Naive thymus-derived CD4-positive, alpha-beta T cell (primary cell): Measurements from ENCODE around the gene DYNC1LI2. TPM values are rescaled to one million over a fixed set of nuclear protein-coding genes. Genes with fewer than 3 reads are reported as not detected.

ENCODE experiments used
- ATAC-seq: fragments of 150-1000 bp; cut with Tn5 transposase; 2 replicates; pipeline ENCODE4 v1.10.0; 2021; ENCODE audit warnings: mild to moderate bottlenecking, moderate library complexity
- CTCF ChIA-PET: fragments of 350-600 bp; sonication (Branson Sonifier 250); formaldehyde crosslinking; loops from one replicate; lab custom pipeline; 2021; ENCODE audit warnings: antibody characterized with exemption; lab: Charles Lee
- POLR2A ChIA-PET: fragments of 350-600 bp; sonication (Branson Sonifier 250); formaldehyde crosslinking; loops from one replicate; lab custom pipeline; 2021; ENCODE audit warnings: antibody characterized with exemption, inconsistent platforms; lab: Charles Lee
- DNase-seq, 9 donors: peaks; one replicate each; pipeline versions ENCODE4 v3.0.0 to v3.0.0-alpha.2; 2020 to 2022; ENCODE audit warnings: mixed read lengths in 1 of 9
- H3K27ac ChIP-seq: one replicate; pipeline ENCODE4 v1.7.0; 2013; ENCODE audit warnings: mild to moderate bottlenecking, low read depth, low read length, moderate library complexity
- H3K27me3 ChIP-seq, 2 donors: one replicate each; pipeline ENCODE4 v1.7.0; 2013; ENCODE audit warnings: low read length in 2 of 2, mild to moderate bottlenecking in 2 of 2, moderate library complexity in 2 of 2; ENCODE audit not compliant: control insufficient read depth in 2 of 2, insufficient read depth in 2 of 2
- H3K36me3 ChIP-seq, 3 experiments: 1 replicate in 2 of 3; 2 replicates in 1 of 3; pipeline ENCODE4 v1.7.0; 2013; ENCODE audit warnings: low read length in 3 of 3, mild to moderate bottlenecking in 3 of 3, moderate library complexity in 1 of 3; ENCODE audit not compliant: insufficient read depth in 3 of 3, control insufficient read depth in 2 of 3
- H3K4me1 ChIP-seq, 2 donors: one replicate each; pipeline ENCODE4 v1.7.0; 2013; ENCODE audit warnings: low read length in 2 of 2, mild to moderate bottlenecking in 2 of 2, moderate library complexity in 1 of 2; ENCODE audit not compliant: control insufficient read depth in 2 of 2, insufficient read depth in 2 of 2
- H3K4me3 ChIP-seq: 2 replicates; pipeline ENCODE4 v1.7.0; 2013; ENCODE audit warnings: mild to moderate bottlenecking, low read length
- H3K9me3 ChIP-seq, 3 experiments: 1 replicate in 2 of 3; 2 replicates in 1 of 3; pipeline ENCODE4 v1.7.0; 2013; ENCODE audit warnings: low read length in 3 of 3; ENCODE audit not compliant: control insufficient read depth in 2 of 3
- H3K27ac Mint-ChIP-seq, 9 donors: one replicate each; pipeline ENCODE4 v1.8.0; 2020 to 2022; ENCODE audit warnings: mixed read lengths in 9 of 9, mild to moderate bottlenecking in 8 of 9, moderate library complexity in 5 of 9, inconsistent platforms in 2 of 9
- H3K27me3 Mint-ChIP-seq, 5 donors: one replicate each; pipeline ENCODE4 v1.8.0; 2021 to 2022; ENCODE audit warnings: mixed read lengths in 5 of 5, mild to moderate bottlenecking in 1 of 5
- H3K36me3 Mint-ChIP-seq, 5 donors: one replicate each; pipeline ENCODE4 v1.8.0; 2020 to 2022; ENCODE audit warnings: mixed read lengths in 5 of 5, mild to moderate bottlenecking in 3 of 5, inconsistent platforms in 1 of 5
- H3K4me1 Mint-ChIP-seq, 7 donors: one replicate each; pipeline ENCODE4 v1.8.0; 2020 to 2022; ENCODE audit warnings: mixed read lengths in 7 of 7, mild to moderate bottlenecking in 3 of 7, inconsistent platforms in 1 of 7
- H3K4me3 Mint-ChIP-seq, 10 donors: one replicate each; pipeline ENCODE4 v1.8.0; 2020 to 2022; ENCODE audit warnings: mild to moderate bottlenecking in 10 of 10, mixed read lengths in 10 of 10, moderate library complexity in 6 of 10, inconsistent platforms in 2 of 10
- H3K9me3 Mint-ChIP-seq, 11 donors: one replicate each; pipeline ENCODE4 v1.8.0; 2020 to 2022; ENCODE audit warnings: mixed read lengths in 11 of 11, mild to moderate bottlenecking in 4 of 11, inconsistent platforms in 1 of 11, moderate library complexity in 1 of 11
- intact Hi-C, 2 donors: fragments of 100-400 bp; cut with micrococcal nuclease; formaldehyde crosslinking; loops; one replicate each; pipeline ENCODE4 v1.15.1; 2023
- polyA plus RNA-seq, 2 donors: library from polyadenylated mRNA; unstranded; fragments of 300-500 nt; fragmentation: Illumina TruSeq; gene quantifications; one replicate each; pipeline ENCODE4 v1.2.3, GENCODE V29; 2021
- total RNA-seq, 6 experiments: library from RNA in 5 of 6; stranded (reverse) in 5 of 6; gene quantifications; 1 replicate in 5 of 6; 2 replicates in 1 of 6; pipeline ENCODE4 v1.2.3 and lab custom pipeline; 2021 to 2026

The DYNC1LI2 gene
- total and polyA plus RNA-seq, 7 experiments from 2014 or later, result 23.2 to 85.7 (median 77.5) TPM

DNA sequence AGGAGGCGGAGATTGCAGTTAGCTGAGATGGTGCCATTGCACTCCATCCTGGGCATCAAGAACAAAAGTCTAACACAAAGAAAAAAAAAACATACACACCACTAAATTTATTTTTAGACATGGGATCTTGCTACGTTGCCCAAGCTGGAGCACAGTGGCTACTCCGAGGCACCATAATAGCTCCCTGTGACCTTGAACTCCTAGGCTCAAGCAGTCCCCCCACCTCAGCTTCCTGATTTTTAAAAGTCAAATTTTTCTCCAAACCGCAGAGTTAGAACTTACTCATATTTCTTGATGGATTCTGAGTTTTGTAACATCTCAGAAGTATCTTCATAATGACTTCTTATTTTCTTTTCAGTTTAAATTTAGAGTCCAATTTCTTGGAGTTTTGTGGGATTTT, 58.3 kb downstream of the DYNC1LI2 start:
- Mint-ChIP-seq H3K4me3 (no peak overlapping the region), H3K27me3 (peaks cover 0 to 50% (median 9%) of the 10 kb centered on the region in 5 donors), H3K27ac (no peak overlapping the region), H3K9me3 (no peaks in the 10 kb centered on the region), H3K4me1 (peaks cover 6 to 16% (median 11%) of the 10 kb centered on the region in 7 donors), H3K36me3 (peaks cover 0 to 1% (median 0%) of the 10 kb centered on the region in 5 donors)
- Histone ChIP-seq H3K4me1 (peaks cover 5 to 10% of the 10 kb centered on the region in 2 donors), H3K27me3 (no peaks in the 10 kb centered on the region), H3K9me3 (no peaks in the 10 kb centered on the region), H3K36me3 (no peaks in the 10 kb centered on the region), H3K27ac (no peak overlapping the region), H3K4me3 (no peak overlapping the region)
- DNase-seq (no peak), ATAC-seq (no peak)
- ChIA-PET CTCF (no interaction called here), POLR2A (no interaction called here)
- intact Hi-C loops, result no loop called here

DNA sequence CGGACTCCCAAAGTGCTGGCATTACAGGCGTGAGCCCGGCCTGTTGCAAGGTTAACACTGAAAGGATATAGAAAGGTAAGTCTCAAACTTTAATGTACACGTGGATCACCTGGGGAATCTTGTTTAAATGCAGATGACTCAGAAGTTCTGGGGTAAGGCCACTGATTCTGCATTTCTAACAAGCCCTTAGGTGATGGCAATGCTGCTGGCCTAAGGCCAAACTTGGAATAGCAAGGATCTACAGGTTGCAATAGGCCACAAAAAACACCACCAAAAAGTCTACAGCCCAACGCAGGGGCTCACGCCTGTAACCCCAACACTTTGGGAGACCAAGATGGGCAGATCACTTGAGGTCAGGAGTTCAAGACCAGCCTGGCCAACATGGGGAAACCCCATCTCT, 59.1 kb downstream of the DYNC1LI2 start:
- Mint-ChIP-seq H3K27me3 (peaks cover 0 to 42% (median 9%) of the 10 kb centered on the region in 5 donors), H3K4me1 (peaks cover 6 to 14% (median 10%) of the 10 kb centered on the region in 7 donors), H3K9me3 (no peaks in the 10 kb centered on the region), H3K36me3 (peaks cover 0 to 1% (median 0%) of the 10 kb centered on the region in 5 donors), H3K27ac (no peak overlapping the region), H3K4me3 (no peak overlapping the region)
- CTCF ChIA-PET, result interaction anchor here (0.7 kb wide), 1 partner anchor 40 kb away, joined by 3 read pairs; no protein-coding TSS in a partner anchor
- H3K27ac ChIP-seq, result no peak overlapping the region
- H3K36me3 ChIP-seq, result no peaks in the 10 kb centered on the region
- ATAC-seq (no peak), DNase-seq (no peak)
- POLR2A ChIA-PET, result no interaction called here
- H3K4me3 ChIP-seq, result no peak overlapping the region
- intact Hi-C loops, result no loop called here
- H3K4me1 ChIP-seq, result peaks cover 5 to 10% of the 10 kb centered on the region in 2 donors
- H3K9me3 ChIP-seq, result no peaks in the 10 kb centered on the region
- H3K27me3 ChIP-seq, result no peaks in the 10 kb centered on the region

DNA sequence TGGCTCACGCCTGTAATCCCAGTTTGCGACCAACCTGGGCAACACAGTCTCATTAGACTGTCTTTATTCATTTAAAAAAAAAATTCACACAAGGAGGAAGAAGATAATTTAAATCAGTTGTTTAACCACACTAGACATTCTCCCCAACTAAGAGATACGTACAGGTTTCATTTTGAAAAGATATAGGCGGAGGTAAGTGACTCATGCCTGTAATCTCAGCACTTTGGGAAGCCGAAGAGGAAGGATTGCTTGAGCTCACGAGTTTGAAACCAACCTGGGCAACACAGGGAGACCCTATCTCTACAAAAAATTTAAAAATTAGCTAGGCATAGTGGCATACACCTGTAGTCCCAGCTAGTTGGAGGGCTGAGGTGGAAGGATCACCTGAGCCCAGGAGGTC, 60.2 kb downstream of the DYNC1LI2 start:
- no peak overlapping the region for H3K27ac ChIP-seq
- POLR2A ChIA-PET, result interaction anchor here (0.7 kb wide), 1 partner anchor 298 kb away, joined by 3 read pairs; no protein-coding TSS in a partner anchor
- no peak for ATAC-seq
- intact Hi-C loops, result no loop called here
- peaks cover 5 to 10% of the 10 kb centered on the region in 2 donors for H3K4me1 ChIP-seq
- peaks cover 6 to 12% (median 10%) of the 10 kb centered on the region in 7 donors for H3K4me1 Mint-ChIP-seq
- no peak overlapping the region for H3K27ac Mint-ChIP-seq
- peaks cover 0 to 1% (median 0%) of the 10 kb centered on the region in 5 donors for H3K36me3 Mint-ChIP-seq
- H3K4me3 Mint-ChIP-seq, result no peak overlapping the region
- no peaks in the 10 kb centered on the region for H3K9me3 Mint-ChIP-seq
- peaks cover 0 to 39% (median 9%) of the 10 kb centered on the region in 5 donors for H3K27me3 Mint-ChIP-seq
- no peaks in the 10 kb centered on the region for H3K9me3 ChIP-seq
- H3K27me3 ChIP-seq, result no peaks in the 10 kb centered on the region
- CTCF ChIA-PET, result interaction anchor here (0.7 kb wide), 1 partner anchor 18 kb away, joined by 8 read pairs; no protein-coding TSS in a partner anchor
- H3K4me3 ChIP-seq, result no peak overlapping the region
- no peaks in the 10 kb centered on the region for H3K36me3 ChIP-seq
- DNase-seq, result no peak

DNA sequence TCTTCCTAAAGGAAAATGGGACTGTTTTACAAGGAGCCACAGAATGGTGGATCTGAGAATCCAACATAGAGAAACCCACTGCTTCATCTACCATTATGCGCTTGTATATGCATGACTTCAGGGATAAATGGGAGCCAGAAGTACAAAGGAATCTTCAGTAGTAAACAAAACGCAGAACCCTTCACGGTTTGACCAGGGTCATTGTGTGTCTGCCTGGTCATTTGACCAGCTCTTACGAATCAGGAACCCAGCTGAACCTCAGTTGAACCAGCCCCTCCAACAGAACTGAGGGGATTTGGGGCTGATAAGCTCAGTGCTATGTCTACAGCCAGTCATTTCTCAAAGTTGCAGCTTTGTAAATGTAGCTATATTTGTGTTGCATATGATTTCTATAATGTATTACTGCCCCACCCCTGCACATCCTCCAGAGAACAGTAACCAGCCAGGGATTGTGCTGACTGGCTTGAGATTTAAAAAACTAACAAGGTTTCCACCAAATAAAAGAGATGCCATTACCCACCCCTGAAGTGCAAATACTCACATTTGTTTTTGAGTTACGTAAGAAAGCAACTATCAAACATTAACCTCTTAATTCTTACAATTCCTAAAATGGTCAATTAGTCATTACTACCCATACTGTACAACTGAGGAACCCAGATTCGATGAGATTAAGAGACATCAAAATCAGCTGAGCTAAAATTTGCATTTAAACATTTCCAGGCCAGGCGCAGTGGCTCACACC, 61.1 kb downstream of the DYNC1LI2 start:
- ChIA-PET POLR2A (no interaction called here), CTCF (no interaction called here)
- Histone ChIP-seq H3K27ac (no peak overlapping the region), H3K4me3 (no peak overlapping the region), H3K9me3 (no peaks in the 10 kb centered on the region), H3K4me1 (peaks cover 0 to 2% of the 10 kb centered on the region in 2 donors), H3K36me3 (no peaks in the 10 kb centered on the region), H3K27me3 (no peaks in the 10 kb centered on the region)
- H3K9me3 Mint-ChIP-seq, result no peaks in the 10 kb centered on the region
- intact Hi-C loops, result no loop called here
- ATAC-seq, result no peak
- no peak overlapping the region for H3K27ac Mint-ChIP-seq
- peaks cover 0 to 1% (median 0%) of the 10 kb centered on the region in 5 donors for H3K36me3 Mint-ChIP-seq
- peaks cover 2 to 10% (median 4%) of the 10 kb centered on the region in 7 donors for H3K4me1 Mint-ChIP-seq
- no peak overlapping the region for H3K4me3 Mint-ChIP-seq
- H3K27me3 Mint-ChIP-seq, result peaks cover 0 to 33% (median 9%) of the 10 kb centered on the region in 5 donors
- no peak for DNase-seq

DNA sequence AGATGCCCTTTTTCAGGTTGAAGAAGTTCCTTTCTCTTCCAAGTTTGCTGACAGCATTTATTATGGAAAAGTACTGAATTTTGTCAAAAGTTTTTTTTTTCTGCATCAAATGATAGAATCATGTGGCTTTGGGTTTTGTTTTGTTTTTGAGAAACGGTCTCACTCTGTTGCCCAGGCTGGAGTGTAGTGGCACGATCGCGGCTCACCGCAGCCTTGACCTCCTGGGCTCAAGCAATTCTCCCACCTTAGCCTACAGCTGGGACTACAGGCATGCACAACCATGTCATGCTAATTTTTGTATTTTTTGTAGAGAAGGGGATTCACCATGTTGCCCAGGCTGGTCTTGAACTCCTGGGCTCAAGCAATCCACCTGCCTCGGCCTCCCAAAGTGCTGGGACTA, 62.1 kb downstream of the DYNC1LI2 start:
- ATAC-seq, result no peak
- Histone ChIP-seq H3K4me1 (no peaks in the 10 kb centered on the region), H3K27ac (no peak overlapping the region), H3K9me3 (no peaks in the 10 kb centered on the region), H3K27me3 (no peaks in the 10 kb centered on the region), H3K36me3 (no peaks in the 10 kb centered on the region), H3K4me3 (no peak overlapping the region)
- ChIA-PET POLR2A (no interaction called here), CTCF (no interaction called here)
- H3K27me3 Mint-ChIP-seq, result peaks cover 0 to 25% (median 0%) of the 10 kb centered on the region in 5 donors
- H3K4me1 Mint-ChIP-seq, result peaks cover 0 to 2% (median 0%) of the 10 kb centered on the region in 7 donors
- no peaks in the 10 kb centered on the region for H3K9me3 Mint-ChIP-seq
- intact Hi-C loops, result no loop called here
- H3K4me3 Mint-ChIP-seq, result no peak overlapping the region
- no peak overlapping the region for H3K27ac Mint-ChIP-seq
- H3K36me3 Mint-ChIP-seq, result no peaks in the 10 kb centered on the region
- DNase-seq, result no peak

DNA sequence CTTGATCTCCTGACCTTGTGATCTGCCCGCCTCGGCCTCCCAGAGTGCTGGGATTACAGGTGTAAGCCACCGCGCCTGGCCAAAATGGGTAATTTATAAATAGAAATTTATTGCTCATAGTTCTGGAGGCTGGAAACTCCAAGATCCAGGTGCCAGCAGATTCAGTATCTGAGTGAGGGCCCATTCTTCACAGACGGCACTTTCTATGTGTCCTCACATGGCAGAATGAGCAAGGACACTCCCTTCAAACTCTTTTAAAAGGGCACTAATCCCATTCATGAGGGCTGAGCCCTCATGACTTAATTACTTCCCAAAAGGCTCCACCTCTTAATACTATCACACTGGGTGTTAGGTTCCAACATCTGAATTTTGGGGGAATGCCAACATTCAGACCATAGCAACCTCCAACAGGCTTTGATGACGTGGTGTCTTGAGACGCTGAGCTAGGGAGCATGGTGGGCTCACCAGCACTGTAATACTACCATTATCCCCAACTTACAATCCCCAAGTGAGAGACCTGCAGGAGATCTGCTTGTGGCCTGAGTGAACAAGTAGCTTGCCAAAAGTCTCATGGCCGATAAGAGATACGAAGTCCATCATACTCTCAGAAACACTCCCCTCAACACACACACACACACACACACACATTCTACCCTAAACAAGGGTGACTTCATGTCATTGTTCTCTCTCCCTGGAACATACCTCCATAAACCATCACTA, 63.3 kb downstream of the DYNC1LI2 start:
- Mint-ChIP-seq H3K4me3 (no peak overlapping the region), H3K27ac (no peak overlapping the region), H3K4me1 (no peaks in the 10 kb centered on the region), H3K27me3 (peaks cover 0 to 15% (median 0%) of the 10 kb centered on the region in 5 donors), H3K9me3 (no peaks in the 10 kb centered on the region), H3K36me3 (no peaks in the 10 kb centered on the region)
- Histone ChIP-seq H3K27me3 (no peaks in the 10 kb centered on the region), H3K27ac (no peak overlapping the region), H3K4me1 (no peaks in the 10 kb centered on the region), H3K9me3 (no peaks in the 10 kb centered on the region), H3K4me3 (no peak overlapping the region), H3K36me3 (no peaks in the 10 kb centered on the region)
- ChIA-PET CTCF (no interaction called here), POLR2A (no interaction called here)
- ATAC-seq (no peak), DNase-seq (no peak)
- intact Hi-C loops, result no loop called here
